GM08714 (cell line): ENCODE measurements around the gene KDM4C.
"Not testable (repeated sequence)": the region's sequence is repeated elsewhere in the genome, so short reads cannot be mapped to it uniquely, and the experiment has no call there.

Experiments
- H3K4me3 ChIP-seq: fragments of 200-500 bp; sonication (Bioruptor generic); 2 replicates; pipeline ENCODE4 v1.5.1; 2014; ENCODE audit warnings: mild to moderate bottlenecking, low read length, inconsistent platforms
- ZNF274 ChIP-seq: IDR thresholded peaks from 2 replicates; pipeline ENCODE4 v1.6.1; 2012; ENCODE audit warnings: mild to moderate bottlenecking, low read depth, low read length

The KDM4C gene

GRCh38 chr9:6779417-6780241, 21.9 kb downstream of the KDM4C start:
- TF ChIP-seq ZNF274 = no peak
- no peak overlapping the region for H3K4me3 ChIP-seq

- H3K4me3 ChIP-seq = no peak overlapping the region
- TF ChIP-seq ZNF274 = no peak
These were observed 22.9 kb downstream of the KDM4C start for GRCh38 chr9:6780690-6781089.

GRCh38 chr9:6781476-6781875, 23.7 kb downstream of the KDM4C start:
- TF ChIP-seq ZNF274 = no peak
- H3K4me3 ChIP-seq = no peak overlapping the region

- no peak overlapping the region for H3K4me3 ChIP-seq
- no peak for TF ChIP-seq ZNF274
These were observed 24.6 kb downstream of the KDM4C start for GRCh38 chr9:6782345-6782744.

- H3K4me3 ChIP-seq = no peak overlapping the region
- TF ChIP-seq ZNF274 = no peak
These were observed 25.2 kb downstream of the KDM4C start for GRCh38 chr9:6782981-6783380.

- no peak overlapping the region for H3K4me3 ChIP-seq
- TF ChIP-seq ZNF274 = no peak
These were observed 26.0 kb downstream of the KDM4C start for GRCh38 chr9:6783753-6784152.

GRCh38 chr9:6785682-6786081, 27.9 kb downstream of the KDM4C start:
- no peak for TF ChIP-seq ZNF274
- no peak overlapping the region for H3K4me3 ChIP-seq

- no peak for TF ChIP-seq ZNF274
- no peak overlapping the region for H3K4me3 ChIP-seq
These were observed 30.0 kb downstream of the KDM4C start for GRCh38 chr9:6787793-6788161.

- no peak for TF ChIP-seq ZNF274
- H3K4me3 ChIP-seq = no peak overlapping the region
These were observed 30.6 kb downstream of the KDM4C start for GRCh38 chr9:6788162-6789016.

- H3K4me3 ChIP-seq = not testable (repeated sequence)
These were observed 31.2 kb downstream of the KDM4C start for GRCh38 chr9:6789017-6789338.

- no peak for TF ChIP-seq ZNF274
- H3K4me3 ChIP-seq = no peak overlapping the region
These were observed 33.1 kb downstream of the KDM4C start for GRCh38 chr9:6790866-6791265.

GRCh38 chr9:6793203-6793602, 35.4 kb downstream of the KDM4C start:
- no peak overlapping the region for H3K4me3 ChIP-seq
- TF ChIP-seq ZNF274 = no peak

GRCh38 chr9:6794936-6795335, 37.2 kb downstream of the KDM4C start:
- no peak overlapping the region for H3K4me3 ChIP-seq
- no peak for TF ChIP-seq ZNF274

GRCh38 chr9:6802926-6803325, 45.2 kb downstream of the KDM4C start:
- H3K4me3 ChIP-seq = no peak overlapping the region
- TF ChIP-seq ZNF274 = no peak

GRCh38 chr9:6805532-6805931, 47.8 kb downstream of the KDM4C start:
- no peak for TF ChIP-seq ZNF274
- no peak overlapping the region for H3K4me3 ChIP-seq

GRCh38 chr9:6806318-6806717, 48.5 kb downstream of the KDM4C start:
- not testable (repeated sequence) for H3K4me3 ChIP-seq

GRCh38 chr9:6807669-6808068, 49.9 kb downstream of the KDM4C start:
- H3K4me3 ChIP-seq = not testable (repeated sequence)
